Measurements from ENCODE around the gene ANKRD30A. TPM values are rescaled to one million over a fixed set of nuclear protein-coding genes. Genes with fewer than 3 reads are reported as not detected.

ANKRD30A gene
- total RNA-seq, 2 donors from 2014 or later, result not detected

DNA sequence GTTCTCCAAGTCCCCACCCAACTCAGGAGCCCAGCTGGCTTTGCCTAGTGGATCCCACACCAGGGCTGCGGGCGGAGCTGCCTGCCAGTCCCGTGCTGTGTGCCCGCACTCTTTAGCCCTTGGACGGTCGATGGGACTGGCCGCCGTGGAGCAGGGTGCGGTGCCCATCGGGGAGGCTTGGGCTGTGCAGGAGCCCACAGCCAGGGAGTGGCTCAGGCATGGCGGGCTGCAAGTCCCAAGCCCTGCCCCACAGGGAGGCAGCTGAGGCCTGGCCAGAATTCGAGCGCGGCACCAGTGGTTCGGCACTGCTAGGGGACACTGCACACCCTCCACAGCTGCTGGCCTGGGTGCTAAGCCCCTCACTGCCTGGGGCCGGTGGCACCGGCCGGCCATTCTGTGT is 159.7 kb downstream of the ANKRD30A start:
- DNase-seq (ENCODE audit: low spot score), result no peak
- H3K4me3 ChIP-seq, result no peak overlapping the region
- H3K36me3 ChIP-seq, result no peaks in the 10 kb centered on the region
- no peak overlapping the region for H3K27ac ChIP-seq
- H3K4me1 ChIP-seq, result no peaks in the 10 kb centered on the region
- no peaks in the 10 kb centered on the region for H3K27me3 ChIP-seq
- no peaks in the 10 kb centered on the region for H3K9me3 ChIP-seq
- TF ChIP-seq, protein P1, sequence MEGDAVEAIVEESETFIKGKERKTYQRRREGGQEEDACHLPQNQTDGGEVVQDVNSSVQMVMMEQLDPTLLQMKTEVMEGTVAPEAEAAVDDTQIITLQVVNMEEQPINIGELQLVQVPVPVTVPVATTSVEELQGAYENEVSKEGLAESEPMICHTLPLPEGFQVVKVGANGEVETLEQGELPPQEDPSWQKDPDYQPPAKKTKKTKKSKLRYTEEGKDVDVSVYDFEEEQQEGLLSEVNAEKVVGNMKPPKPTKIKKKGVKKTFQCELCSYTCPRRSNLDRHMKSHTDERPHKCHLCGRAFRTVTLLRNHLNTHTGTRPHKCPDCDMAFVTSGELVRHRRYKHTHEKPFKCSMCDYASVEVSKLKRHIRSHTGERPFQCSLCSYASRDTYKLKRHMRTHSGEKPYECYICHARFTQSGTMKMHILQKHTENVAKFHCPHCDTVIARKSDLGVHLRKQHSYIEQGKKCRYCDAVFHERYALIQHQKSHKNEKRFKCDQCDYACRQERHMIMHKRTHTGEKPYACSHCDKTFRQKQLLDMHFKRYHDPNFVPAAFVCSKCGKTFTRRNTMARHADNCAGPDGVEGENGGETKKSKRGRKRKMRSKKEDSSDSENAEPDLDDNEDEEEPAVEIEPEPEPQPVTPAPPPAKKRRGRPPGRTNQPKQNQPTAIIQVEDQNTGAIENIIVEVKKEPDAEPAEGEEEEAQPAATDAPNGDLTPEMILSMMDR (IDR thresholded peaks at IDR 0.05), result no peak

DNA sequence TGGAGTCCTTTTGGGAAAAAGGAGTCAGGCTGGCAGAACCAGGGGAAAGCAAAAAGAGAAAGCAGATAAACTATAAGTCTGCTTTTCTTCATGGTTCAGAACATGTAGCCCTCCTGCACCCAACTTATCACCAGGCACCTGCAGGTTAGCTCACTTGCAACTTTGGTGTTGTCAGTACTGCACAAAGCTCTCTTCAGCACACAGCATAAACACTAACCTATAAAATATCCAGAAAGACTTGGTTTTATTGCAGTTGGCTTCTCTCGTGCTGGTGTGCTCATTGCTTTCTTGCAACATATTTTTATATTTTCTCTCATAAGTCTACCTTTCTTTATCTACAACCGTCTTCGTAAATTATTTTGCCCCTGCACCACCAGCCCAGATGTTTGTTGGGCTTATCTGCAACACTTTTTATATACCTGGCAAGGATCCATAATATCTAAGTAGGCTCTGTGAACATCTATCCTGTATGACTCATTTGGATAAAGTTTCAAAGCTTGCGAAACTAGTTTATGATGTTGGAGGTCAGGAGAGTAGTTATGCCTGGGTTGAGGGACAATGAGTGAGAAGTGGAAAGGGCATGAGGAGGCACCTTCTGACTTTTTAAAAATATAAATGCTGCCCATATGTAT is 164.6 kb downstream of the ANKRD30A start:
- no peak for DNase-seq (ENCODE audit: low spot score)
- no peaks in the 10 kb centered on the region for H3K27me3 ChIP-seq
- H3K4me3 ChIP-seq, result no peak overlapping the region
- H3K36me3 ChIP-seq, result no peaks in the 10 kb centered on the region
- no peaks in the 10 kb centered on the region for H3K4me1 ChIP-seq
- TF ChIP-seq, protein P1 (IDR thresholded peaks at IDR 0.05), result no peak
- peaks cover 0 to 9% of the 10 kb centered on the region in 2 donors for H3K9me3 ChIP-seq
- no peak overlapping the region for H3K27ac ChIP-seq

DNA sequence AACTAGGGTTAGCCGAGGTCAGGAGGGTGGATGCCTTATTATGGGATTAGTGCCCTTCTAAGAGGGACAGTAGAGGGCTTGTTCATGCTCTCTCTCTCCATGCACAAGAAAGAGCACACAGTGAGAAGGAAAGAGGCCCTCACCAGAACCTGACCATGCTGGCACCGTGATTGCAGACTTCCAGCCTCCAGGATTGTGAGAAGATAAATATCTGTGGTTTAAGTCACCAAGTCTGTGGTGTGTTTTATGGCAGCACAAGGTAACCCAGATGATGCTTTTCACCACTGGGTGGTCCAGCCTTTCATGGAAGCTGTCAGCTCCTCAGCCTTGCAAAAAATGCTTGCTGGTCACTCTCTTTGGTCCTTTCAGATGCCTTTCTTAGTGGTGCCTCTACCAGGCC is 175.9 kb downstream of the ANKRD30A start:
- Histone ChIP-seq H3K4me3 (no peak overlapping the region), H3K27ac (no peak overlapping the region), H3K9me3 (no peaks in the 10 kb centered on the region), H3K36me3 (no peaks in the 10 kb centered on the region), H3K27me3 (no peaks in the 10 kb centered on the region), H3K4me1 (no peaks in the 10 kb centered on the region)
- TF ChIP-seq, protein P1 (IDR thresholded peaks at IDR 0.05), result no peak
- no peak for DNase-seq (ENCODE audit: low spot score)

DNA sequence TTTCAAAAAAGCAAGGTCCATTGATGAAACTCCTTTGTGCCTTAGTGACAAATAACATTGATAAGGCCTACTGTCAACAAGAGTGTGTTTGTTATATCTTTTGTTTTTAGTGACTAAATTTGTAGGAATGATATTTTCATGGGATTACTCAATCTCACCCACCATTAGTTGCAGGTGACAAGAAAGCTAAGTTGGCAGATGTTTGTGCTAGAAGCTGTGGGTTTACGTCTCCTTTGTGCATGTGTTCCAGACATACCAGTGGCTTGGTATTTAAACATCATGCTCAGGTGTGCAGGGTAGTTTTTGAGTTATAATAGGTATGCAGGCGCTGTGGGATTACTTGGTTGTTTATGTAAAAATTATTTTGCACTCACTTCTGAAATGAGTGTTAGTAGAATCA is 178.6 kb downstream of the ANKRD30A start:
- Histone ChIP-seq H3K27ac (no peak overlapping the region), H3K9me3 (no peaks in the 10 kb centered on the region), H3K4me1 (no peaks in the 10 kb centered on the region), H3K4me3 (no peak overlapping the region), H3K27me3 (no peaks in the 10 kb centered on the region), H3K36me3 (no peaks in the 10 kb centered on the region)
- TF ChIP-seq, protein P1 (IDR thresholded peaks at IDR 0.05), result no peak
- no peak for DNase-seq (ENCODE audit: low spot score)

DNA sequence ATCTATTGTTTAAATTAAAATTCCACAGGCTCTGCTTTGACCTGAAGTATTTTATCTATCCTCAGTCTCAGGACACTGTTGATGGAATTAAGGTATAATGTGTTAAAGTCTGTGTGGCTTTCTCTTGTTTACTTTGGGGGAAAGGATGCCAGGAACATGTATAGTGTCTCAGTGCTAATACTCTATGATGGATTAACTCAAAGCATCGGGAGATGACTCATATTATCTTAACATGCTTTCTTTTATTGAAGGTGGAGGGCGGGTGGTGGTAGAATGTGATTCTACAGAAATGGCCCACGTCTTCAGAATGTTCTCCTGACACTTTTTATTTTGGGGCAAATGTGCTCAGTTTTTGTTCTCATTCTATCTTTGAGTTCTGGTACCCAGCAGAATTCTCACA is 189.0 kb downstream of the ANKRD30A start:
- DNase-seq (ENCODE audit: low spot score), result no peak
- TF ChIP-seq, protein P1 (IDR thresholded peaks at IDR 0.05), result no peak

DNA sequence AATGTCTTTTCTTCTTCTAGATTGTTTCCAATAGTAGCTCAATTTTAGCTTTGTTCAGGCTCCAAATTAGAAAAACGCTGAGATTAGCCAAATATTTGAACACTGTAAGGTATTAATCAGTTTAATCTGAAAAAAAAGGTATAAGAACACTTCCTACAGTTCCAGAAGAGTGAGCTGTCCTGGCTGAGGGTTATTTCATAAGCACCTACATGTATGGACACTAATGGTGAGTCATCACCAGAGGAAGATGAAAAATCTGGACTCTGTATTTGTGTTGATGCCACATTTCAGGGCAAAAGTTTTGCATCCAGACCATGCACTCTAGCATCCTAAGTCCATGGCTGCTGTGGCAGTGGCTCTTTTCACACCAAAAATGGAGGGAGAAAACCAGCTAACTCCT is 189.5 kb downstream of the ANKRD30A start:
- H3K9me3 ChIP-seq, result no peaks in the 10 kb centered on the region
- no peaks in the 10 kb centered on the region for H3K36me3 ChIP-seq
- no peak overlapping the region for H3K4me3 ChIP-seq
- TF ChIP-seq, protein P1 (IDR thresholded peaks at IDR 0.05), result no peak
- H3K27me3 ChIP-seq, result no peaks in the 10 kb centered on the region
- no peak overlapping the region for H3K27ac ChIP-seq
- DNase-seq (ENCODE audit: low spot score), result no peak
- no peaks in the 10 kb centered on the region for H3K4me1 ChIP-seq

More for the DNA sequence above, 189.0 kb downstream of the ANKRD30A start:
- no peaks in the 10 kb centered on the region for H3K27me3 ChIP-seq
- no peaks in the 10 kb centered on the region for H3K9me3 ChIP-seq
- H3K36me3 ChIP-seq, result no peaks in the 10 kb centered on the region
- H3K4me3 ChIP-seq, result no peak overlapping the region
- H3K4me1 ChIP-seq, result no peaks in the 10 kb centered on the region
- no peak overlapping the region for H3K27ac ChIP-seq

Measured in right atrium auricular region (tissue), 2 donors.